NCI-H2171 treated with DMSO at 0.1 percent for 48 hours (cell line): ENCODE data around the gene TRAPPC12.

Source experiments
- DNase-seq: peaks from one replicate; lab custom pipeline; 2025; lab: John Stamatoyannopoulos, UW

Gene TRAPPC12

DNA sequence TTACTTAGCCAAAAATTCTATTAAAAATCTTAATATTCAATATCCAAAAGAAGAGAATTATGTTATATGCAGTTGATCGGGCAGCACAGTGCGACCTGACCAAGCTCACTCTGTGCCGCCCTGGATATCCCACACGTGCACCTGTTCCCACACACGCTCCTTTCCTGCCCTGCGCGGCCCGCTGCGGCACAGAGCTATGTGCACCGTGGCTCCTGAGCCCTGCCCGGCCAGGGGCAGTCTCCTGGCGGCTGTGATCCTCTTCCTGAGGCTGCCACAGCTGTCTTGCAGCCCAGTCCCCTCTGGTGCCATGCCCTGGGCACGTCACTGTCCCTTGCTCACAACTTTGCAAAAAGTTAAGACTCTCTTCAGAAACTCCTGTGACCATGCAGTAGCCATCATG, 29.3 kb downstream of the TRAPPC12 start:
- no peak for DNase-seq

DNA sequence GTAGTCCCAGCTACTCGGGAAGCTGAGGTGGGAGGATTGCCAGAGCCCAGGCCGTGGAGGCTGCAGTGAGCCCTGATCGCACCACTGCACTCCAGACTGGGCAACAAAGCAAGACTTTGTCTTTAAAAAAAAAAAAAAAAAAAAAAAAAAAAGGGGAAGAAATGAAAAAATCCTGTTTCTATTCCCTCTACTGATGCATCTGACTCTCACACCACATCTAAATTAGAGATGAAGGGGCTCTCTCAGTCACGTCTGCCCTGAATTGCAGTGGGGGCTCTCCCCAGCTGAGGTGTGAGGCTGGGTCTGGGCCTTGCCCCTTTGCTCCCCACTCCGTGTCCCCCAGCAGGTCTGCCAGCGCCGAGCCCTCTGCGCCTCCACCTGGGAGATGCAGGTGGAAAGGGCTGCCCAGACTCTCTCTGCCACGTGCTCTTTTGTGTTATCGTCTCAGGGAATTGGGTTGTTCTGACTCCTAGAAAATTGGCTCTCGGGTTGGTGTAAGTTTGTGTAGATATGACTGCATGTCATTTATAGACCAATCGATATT, 30.2 kb downstream of the TRAPPC12 start:
- no peak for DNase-seq

DNA sequence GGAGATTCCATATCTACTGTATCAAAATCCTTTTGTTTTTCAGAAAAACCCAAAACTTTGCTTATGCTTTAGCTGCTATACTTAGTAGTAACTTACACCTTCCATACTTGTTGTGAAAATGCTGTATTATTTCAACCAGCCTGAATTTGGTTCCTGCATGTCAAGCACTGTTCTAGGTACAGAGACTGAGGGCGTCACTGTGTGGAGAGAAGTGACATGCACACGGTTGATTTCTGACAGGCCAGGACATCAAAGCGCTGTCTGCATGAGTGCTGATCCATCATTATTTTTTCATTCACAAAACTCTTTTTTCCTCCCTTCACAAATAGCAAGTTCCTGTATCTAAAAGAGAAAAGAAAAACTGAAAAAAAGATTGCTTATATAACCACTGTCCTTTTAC, 31.6 kb downstream of the TRAPPC12 start:
- no peak for DNase-seq

DNA sequence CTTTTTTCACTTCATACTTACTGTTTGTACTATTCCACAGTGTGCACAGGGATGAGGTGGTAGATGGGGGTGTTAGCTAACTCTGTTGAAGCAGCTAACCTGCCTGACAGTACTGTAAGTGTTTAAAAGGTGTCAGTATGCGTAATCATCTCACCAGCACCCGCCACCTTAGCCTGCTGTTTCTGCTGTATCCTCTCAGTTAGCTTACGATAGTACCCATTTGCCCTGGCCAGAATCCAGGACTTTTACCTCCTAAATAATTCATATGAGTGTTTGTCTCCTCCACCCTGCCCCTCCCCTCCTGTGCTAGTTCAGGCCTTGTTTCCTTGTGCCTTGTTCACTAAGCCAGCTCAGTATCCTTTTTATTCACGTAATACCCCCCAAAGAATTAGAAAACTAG, 34.2 kb downstream of the TRAPPC12 start:
- no peak for DNase-seq

DNA sequence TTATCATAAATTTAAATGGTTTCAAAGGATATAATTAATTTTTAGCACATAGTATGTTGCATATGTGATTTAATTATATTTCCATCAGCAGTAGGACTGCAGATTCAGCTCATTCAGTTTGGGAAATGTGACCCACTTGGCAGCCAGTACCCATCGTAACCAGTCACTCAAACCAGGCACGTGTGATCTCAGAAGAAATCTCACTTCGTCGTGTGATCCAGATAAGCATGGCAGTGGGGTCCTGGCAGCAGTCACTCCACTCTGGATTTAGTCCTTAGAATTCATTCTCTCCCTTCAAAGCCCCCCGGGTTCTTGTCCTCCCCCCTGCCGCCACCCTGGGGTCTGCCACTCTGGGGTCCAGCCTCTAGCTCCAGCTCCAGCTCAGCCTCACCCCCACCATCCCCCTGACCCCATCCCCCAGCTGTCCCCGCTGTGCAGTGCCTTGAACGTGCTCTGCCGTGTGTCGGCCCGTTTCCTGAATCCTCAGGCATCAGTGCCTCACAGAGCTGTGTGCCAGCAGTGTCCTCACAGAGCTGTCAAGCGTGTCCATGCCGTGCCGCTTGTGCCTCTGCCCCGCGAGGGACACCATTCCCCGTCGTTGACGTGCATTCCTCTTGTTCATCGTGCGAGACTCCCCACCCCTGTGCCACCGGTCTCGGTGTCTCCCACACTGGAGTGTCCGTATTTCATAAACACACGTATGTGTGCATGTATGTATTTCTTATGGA, 34.8 kb downstream of the TRAPPC12 start:
- no peak for DNase-seq

DNA sequence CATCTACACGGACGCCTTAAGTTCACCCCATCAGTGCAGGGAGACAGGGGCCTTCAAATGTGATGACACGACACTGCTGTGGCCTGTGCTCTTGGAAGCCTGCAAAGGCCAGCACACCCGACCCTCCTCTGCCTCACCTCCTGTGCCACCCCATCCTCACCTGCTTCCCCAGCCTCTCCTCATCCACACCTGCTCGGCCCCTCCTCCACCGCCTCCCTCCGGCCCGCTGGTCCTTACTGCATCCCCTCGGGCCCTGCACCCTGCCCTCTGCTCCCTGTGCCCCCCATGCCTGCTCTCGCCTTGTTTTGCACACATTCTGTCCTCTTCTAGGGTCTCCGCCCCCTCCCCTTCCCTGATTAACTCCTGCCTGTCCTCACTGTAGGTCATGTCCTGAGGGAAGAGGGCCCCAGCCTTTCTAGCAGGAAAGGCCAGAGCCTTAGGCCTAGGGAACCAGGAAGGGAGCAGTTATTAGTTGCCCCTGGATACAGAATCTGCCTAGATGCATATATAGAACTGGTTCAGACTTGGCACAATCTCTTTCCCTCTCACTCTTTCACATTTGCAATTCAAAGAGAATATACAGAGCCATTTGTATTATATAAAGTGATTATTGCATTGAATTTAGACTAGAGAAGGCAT, 39.4 kb downstream of the TRAPPC12 start:
- DNase-seq, result no peak

DNA sequence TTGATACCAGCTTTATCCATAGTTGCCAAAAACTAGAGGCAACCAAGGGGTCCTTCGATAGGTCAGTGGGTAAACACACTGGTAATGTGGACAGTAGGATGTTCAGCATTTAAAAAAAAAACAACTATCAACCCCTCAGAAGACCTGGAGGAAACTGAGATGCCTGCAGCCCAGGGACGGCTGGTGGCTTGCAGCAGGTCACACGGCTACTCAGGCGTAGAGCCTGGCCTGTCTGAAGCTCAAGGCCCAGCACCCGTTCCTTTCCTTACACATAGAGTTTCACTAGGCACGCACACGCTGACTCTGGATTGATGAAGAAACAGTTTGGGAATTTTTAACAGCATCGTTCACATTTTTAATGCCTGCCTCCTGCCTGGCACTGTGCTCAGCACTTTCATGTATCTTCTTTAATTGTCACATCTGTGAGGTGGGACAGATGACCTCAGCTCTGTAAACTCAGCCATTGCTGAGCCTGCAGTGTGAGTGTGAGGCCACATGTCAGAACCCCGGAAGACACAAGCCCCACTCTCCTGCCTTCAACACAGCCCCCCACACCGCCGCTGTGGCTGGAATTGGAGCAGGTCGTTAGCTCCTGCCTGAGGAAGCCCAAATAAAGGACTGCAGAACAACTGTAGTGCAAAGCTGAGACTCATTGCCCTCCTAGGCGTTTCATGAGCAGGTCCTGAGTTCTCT, 40.7 kb downstream of the TRAPPC12 start:
- no peak for DNase-seq

DNA sequence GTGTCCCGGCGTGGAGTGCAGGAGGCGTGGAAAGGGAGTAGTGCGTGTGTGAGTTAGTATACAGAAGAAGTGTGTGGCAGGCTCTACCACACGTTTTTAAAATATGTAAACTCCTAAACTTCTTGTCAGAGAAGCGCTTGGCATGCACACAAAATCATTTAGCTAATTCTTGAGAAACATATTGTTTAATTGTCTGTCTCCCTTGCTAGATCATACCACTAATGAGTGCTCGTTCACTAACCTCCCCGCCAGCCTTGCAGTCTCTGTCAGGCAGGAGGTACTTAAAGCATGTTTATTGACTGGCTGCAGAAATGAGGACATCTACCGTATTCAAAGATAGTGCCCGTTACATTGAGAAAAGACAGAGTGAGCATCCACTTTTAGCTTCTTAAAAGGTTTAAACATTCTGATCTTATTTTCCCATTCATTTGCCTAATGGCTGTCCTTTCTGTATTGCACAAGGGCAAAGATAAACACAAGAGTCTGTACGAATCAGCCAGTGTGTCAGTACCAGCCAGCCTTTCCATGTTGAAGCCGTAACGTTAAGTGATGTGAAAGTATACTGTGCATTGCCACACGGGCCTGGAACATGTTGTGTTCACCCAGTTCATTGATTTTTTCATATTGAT, 41.4 kb downstream of the TRAPPC12 start:
- no peak for DNase-seq

DNA sequence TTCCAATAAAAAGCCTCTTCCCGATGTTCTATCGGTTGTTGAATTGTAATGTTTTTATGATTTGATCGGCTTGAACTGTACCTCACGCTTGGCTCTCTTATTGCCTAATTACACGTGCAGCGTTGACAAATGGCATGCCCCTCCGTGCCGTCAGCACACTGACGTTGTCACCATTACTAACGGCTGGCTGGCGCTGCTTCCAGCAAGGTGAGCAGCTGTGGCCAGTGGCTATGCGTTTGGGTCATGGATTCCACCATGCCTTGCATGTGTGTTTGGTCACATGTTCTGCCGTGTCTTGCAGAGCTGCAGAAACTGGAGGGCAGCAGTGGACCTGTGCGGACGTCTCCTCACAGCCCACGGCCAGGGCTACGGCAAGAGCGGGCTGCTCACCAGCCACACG, 42.1 kb downstream of the TRAPPC12 start:
- DNase-seq, result no peak

DNA sequence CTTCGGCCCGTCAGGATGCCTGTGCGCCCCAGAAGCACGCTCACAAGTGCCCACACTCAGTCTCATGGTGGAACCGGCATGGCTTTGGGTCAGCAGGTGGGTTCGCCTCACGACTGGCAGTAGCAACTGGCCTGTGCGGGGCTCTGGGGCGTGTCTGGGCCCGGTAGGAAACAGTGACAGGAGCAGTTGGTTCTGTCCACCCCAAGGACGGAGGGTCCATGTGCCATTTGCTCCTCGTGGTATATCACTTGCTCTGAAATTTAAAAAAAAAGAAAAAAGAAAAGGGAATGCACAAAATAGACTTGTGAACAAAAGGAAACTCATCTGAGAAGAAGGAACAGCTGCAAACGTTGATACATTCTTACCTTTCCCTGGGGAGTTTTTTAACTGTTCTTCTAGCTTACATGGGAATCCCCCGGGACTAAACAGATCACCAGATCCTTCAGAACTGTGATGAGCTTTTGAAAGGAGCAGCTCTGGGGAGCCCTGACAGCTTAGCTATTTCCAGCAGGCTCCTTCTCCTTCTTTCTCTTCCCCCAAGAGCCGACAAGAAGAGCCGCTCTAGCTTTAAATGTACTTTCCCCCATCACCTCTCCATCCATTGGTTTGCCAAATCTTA, 42.8 kb downstream of the TRAPPC12 start:
- peak; percentile 86 for DNase-seq

DNA sequence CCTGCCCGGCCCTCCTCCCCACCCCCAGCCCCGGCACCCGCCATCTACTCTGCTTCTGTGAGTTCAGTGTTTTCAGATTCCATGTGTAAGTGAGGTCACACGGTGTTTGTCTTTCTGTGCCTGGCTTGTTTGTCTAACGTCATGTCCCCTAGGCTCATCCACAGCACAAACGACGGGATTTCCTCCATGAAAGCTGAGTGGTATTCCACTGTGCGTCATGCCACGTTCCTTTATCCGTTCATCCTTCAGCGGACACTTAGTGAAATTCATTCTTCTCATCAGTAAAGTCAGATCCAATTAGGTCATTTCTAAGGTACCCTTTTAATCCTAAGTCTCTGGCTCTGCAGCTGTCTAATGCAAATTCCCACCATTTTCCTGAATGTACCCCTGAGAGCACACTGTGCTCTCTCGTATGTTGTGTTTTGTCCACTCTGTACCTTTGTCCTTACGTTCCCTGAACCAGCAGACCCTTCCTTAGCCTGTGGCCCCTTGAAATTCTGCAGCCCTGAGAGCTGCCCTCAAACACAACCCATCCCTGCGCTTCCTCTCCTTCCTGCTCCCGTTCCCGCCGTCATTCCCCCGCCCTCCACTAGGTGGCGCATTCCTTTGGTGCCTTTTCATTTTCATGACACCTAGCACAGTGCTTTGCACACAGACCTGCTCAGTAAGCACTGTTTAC, 44.1 kb downstream of the TRAPPC12 start:
- peak; percentile 39 for DNase-seq

DNA sequence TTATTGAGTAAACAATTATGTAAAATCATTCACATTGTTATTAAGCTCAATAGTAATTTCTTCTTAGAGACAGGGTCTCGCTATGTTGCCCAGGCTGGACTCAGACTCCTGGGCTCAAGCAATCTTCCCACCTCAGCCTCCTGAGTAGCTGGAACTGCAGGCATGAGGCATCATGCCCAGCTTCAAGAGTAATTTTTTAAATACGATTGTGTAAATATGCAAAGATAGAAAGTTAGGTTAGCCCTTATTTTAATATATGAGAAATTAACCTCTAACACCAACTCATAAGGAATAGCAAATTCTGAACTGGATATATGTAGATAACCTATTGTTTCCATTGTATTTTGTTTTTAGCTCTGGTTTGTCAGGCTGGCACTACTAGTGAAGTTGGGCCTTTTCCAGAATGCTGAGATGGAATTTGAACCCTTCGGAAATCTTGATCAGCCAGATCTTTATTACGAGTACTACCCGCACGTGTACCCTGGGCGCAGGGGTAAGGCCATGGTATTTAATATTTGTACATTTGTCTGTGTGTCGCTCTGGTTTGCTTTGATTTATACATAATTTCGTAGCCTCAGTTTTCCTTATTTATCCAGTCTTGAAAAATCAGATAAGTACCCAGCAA, 44.8 kb downstream of the TRAPPC12 start:
- no peak for DNase-seq

DNA sequence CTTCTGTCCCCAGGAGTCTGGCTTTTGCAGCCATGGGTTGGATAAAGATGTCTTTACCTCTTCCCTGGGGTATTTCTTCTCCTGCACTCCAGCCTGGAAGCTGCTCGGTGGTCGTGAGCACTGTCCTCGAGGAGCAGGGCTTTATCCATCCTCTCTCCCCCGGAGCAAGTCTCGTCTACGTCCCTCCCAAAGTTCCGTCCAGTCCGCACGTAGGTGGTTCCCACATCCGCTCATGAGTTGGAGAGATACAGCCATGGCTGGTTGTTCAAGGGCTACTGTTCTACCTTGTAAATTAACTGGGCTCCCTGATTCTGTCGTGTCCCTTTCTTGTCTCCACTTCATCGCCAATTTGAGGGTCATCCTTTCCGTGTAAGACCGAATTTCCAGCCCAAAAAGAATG, 47.1 kb downstream of the TRAPPC12 start:
- DNase-seq, result no peak

DNA sequence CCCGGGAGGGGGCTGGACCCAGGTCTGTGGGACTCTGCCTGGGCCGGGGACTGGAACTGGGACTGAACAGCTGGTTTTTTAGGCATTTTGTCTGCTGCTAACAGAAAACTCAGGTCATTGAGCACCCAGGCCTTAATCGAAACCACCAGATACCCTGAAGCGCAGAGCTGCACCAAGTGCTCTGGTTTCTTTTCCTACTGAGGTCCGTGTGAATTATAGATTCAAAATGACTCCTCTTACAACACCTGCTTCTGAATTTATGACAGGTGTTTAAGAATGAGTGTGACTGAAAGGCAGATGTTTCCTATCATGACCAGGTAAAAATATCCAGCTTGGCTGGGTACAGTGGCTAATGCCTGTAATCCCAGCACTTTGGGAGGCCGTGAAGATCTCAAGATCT, 47.8 kb downstream of the TRAPPC12 start:
- DNase-seq, result peak; percentile 59

DNA sequence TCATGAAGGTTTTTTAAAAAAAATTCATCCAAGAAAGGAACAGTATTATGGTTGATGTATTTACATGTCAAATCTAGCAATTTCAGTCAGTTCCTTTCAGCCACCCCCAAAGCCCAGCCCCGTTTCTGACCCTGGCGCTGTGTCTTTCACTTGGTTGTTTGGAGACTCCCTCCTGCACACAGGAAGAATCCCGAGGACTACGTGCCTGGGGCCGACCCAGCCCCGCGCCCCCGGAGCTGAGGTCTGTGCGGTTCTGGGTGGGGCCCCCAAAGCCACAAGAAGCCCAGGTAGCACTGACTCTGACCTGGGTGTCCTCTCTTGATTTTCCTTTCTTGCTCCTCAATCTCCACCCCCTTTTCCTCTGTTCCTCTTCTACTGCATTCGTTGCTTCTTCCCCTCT, 49.1 kb downstream of the TRAPPC12 start:
- DNase-seq, result no peak

DNA sequence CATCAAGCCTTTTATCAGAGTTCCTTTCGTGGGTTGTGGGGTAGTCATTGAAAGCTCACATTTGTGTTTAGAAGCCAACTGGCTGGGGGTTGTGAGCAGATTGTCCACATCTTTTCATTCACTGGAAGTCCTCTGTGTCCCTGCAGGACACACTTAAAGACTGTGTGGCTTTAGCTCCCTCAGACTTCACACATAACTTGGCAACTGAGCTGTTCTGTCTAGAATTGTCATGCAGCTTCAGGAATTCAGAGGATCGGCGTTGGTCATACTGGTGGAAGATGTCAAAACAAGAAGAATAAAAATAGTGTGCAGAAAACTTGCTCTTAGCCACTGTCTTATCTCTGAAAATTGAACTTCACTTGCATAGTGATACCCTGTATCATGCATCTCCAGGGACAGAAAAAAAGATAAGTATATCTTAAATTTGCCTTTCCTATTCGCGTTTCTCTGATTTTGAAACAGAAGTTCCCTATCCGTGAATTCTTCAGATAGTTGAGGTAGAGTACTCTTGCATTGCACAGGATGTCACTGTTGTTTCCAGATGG, 49.6 kb downstream of the TRAPPC12 start:
- DNase-seq, result no peak

DNA sequence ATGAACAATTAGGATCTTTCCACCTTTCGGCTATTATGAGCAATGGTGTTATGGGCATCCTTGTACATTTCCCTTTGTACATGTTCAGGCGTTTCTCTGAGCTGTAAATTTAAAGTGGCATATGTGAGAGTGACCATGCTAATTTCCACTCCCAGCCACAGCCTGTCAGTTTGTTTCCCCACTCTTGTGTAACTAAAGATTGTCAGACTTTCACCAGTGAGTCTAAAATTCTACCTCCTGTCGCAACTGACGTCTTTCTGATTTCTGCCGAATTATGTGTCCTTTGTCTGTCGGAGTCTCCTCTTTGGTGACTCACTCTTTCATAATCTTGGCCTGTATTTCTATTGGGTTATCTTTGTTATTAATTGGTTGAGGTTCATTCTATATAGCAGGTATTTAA, 50.7 kb downstream of the TRAPPC12 start:
- DNase-seq, result no peak

DNA sequence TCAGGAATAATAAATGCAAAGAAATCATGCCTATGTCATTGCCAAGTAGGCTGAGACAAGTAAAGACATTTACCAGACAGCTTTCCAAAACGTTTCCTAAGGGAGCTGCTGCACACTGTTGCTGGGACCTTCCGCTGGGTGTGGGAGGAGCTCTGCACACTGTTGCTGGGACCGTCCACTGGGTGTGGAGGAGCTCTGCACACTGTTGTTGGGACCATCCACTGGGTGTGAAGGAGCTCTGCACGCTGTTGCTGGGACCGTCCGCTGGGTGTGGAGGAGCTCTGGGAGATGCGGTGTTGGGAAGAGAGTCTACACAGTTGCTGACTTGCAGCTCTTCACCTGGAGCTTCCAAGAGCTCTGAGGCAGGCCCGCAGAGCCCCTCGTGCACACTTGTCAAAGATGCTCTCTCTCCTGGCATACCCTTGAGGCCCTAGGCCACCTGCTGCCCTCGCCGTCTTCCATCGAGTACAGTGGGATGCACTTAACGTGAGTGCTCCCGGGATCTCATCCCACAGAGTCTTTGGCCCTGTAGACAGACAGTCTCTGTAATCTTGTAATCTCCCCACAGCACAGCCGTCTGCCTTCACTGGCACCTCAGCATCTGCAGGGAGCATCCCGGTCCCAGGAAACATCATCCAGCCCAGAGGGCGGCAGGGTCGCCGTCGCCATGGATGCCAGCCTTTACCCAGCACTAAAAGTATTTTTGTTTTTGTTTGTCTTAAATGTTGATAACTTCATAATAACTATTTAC, 51.4 kb downstream of the TRAPPC12 start:
- no peak for DNase-seq

DNA sequence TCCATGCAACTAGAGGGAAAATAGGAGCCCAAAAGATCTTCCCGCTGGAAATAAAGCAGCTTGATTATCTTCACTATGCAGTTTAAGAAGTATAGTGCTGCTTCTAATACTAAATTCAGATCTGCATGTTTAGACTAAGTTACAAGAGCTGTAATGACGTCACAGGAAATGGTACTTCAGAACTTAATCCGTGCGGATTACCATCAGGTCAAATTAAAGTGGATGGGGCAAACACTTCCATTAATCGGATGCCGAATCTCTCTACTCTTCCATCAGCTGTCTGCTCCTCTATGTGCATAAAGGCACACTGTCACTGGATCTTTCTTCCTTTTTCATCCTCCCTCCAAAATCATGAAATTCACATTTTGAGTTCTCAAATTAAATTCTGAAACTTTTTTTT, 52.6 kb downstream of the TRAPPC12 start:
- no peak for DNase-seq

DNA sequence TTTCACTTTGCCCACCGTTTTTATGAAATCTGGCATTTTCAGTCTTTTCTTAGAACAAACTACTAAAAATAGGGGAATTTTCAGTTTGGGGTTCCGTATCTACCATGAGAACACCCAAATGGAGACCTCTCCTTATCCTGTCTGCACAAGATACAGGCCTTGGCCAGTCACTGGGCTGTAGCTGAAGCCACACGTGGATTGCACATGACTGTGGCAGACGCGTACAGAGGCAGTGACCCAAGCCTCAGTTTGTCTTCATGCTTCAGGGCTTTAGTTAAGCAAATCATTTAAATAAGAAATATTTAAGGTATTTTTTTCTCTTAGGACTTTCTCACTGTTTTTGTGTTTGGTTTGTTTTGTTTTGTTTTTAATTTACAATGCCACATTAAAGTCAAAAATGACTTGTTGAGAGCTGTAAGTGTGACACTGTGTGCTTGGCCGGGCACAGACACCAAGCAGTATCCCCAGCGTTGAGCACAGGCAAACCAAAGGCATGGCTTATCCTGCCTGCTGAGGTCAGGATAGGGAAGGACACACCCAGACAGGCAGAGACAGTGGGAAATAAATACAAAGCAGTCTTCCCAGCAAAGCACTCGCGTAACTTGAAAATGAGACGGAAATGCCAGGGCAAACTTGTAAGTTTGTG, 53.3 kb downstream of the TRAPPC12 start:
- no peak for DNase-seq
